Glutamatergic neuron (in vitro differentiated cells): ENCODE data around the gene CERKL. TPM values are rescaled to one million over a fixed set of nuclear protein-coding genes. Genes with fewer than 3 reads are reported as not detected.

Experiments
- DNase-seq: peaks from one replicate; pipeline ENCODE4 v3.0.0; 2022
- H3K27ac Mint-ChIP-seq: one replicate; pipeline ENCODE4 v1.8.0; 2020; ENCODE audit warnings: mild to moderate bottlenecking, mixed read lengths, inconsistent platforms; ENCODE audit not compliant: unreplicated experiment
- H3K27me3 Mint-ChIP-seq: one replicate; pipeline ENCODE4 v1.8.0; 2020; ENCODE audit warnings: mild to moderate bottlenecking, moderate library complexity, mixed read lengths, inconsistent platforms; ENCODE audit not compliant: unreplicated experiment
- H3K36me3 Mint-ChIP-seq: one replicate; pipeline ENCODE4 v1.8.0; 2020; ENCODE audit warnings: mild to moderate bottlenecking, mixed read lengths, inconsistent platforms; ENCODE audit not compliant: unreplicated experiment
- H3K4me1 Mint-ChIP-seq: one replicate; pipeline ENCODE4 v1.8.0; 2020; ENCODE audit warnings: mild to moderate bottlenecking, low read depth, mixed read lengths, inconsistent platforms; ENCODE audit not compliant: unreplicated experiment
- H3K4me3 Mint-ChIP-seq: one replicate; pipeline ENCODE4 v1.8.0; 2020; ENCODE audit warnings: mild to moderate bottlenecking, mixed read lengths, inconsistent platforms; ENCODE audit not compliant: unreplicated experiment
- H3K9me3 Mint-ChIP-seq: one replicate; pipeline ENCODE4 v1.8.0; 2020; ENCODE audit warnings: mild to moderate bottlenecking, moderate library complexity, mixed read lengths, inconsistent platforms; ENCODE audit not compliant: unreplicated experiment
- CTCF ChIP-seq: fragments of 200-600 bp; sonication (generic); IDR thresholded peaks from one replicate; pipeline ENCODE4 v1.5.0; 2021; ENCODE audit not compliant: partially characterized antibody, unreplicated experiment
- total RNA-seq: library from RNA; stranded (reverse); fragmentation: NEBNext Ultra II Directional; extraction: Animal tissue kit (Norgen Biotek cat#: 25700); gene quantifications from one replicate; pipeline ENCODE4 v1.2.1, GENCODE V29; 2021; ENCODE audit not compliant: unreplicated experiment

Gene CERKL
- total RNA-seq, 1 donor from 2014 or later = 5.7 TPM

GRCh38 chr2:181616715-181617114 is 40.2 kb downstream of the CERKL start:
- no peaks in the 10 kb centered on the region for H3K36me3 Mint-ChIP-seq
- H3K9me3 Mint-ChIP-seq = peaks cover 2% of the 10 kb centered on the region
- H3K4me3 Mint-ChIP-seq = no peak overlapping the region
- H3K27ac Mint-ChIP-seq = no peak overlapping the region
- peaks cover 3% of the 10 kb centered on the region for H3K27me3 Mint-ChIP-seq
- TF ChIP-seq CTCF = no peak
- no peak for DNase-seq
- peaks cover 19% of the 10 kb centered on the region for H3K4me1 Mint-ChIP-seq

GRCh38 chr2:181614874-181615638 is 41.8 kb downstream of the CERKL start:
- Mint-ChIP-seq H3K27me3 (peaks cover 3% of the 10 kb centered on the region), H3K4me3 (peak overlapping the region; percentile 55)
- no peak for DNase-seq

GRCh38 chr2:181613241-181613640 is 43.7 kb downstream of the CERKL start:
- H3K36me3 Mint-ChIP-seq = no peaks in the 10 kb centered on the region
- peaks cover 3% of the 10 kb centered on the region for H3K27me3 Mint-ChIP-seq
- TF ChIP-seq CTCF = no peak
- H3K9me3 Mint-ChIP-seq = peaks cover 2% of the 10 kb centered on the region
- DNase-seq = no peak
- no peak overlapping the region for H3K4me3 Mint-ChIP-seq
- H3K4me1 Mint-ChIP-seq = peaks cover 22% of the 10 kb centered on the region
- H3K27ac Mint-ChIP-seq = peak overlapping the region; percentile 28

More at GRCh38 chr2:181614874-181615638, 41.8 kb downstream of the CERKL start:
- Mint-ChIP-seq H3K27ac (peak overlapping the region; percentile 77), H3K4me1 (peaks cover 19% of the 10 kb centered on the region), H3K36me3 (no peaks in the 10 kb centered on the region), H3K9me3 (peaks cover 2% of the 10 kb centered on the region)
- TF ChIP-seq CTCF = no peak

GRCh38 chr2:181607629-181608590 is 49.0 kb downstream of the CERKL start:
- DNase-seq = no peak
- H3K4me1 Mint-ChIP-seq = peaks cover 25% of the 10 kb centered on the region
- peaks cover 5% of the 10 kb centered on the region for H3K36me3 Mint-ChIP-seq
- no peak overlapping the region for H3K4me3 Mint-ChIP-seq
- H3K9me3 Mint-ChIP-seq = peaks cover 9% of the 10 kb centered on the region
- H3K27me3 Mint-ChIP-seq = no peaks in the 10 kb centered on the region
- no peak overlapping the region for H3K27ac Mint-ChIP-seq
- TF ChIP-seq CTCF = no peak
